DOHH2 (cell line): ENCODE data around the gene PKHD1.

Source experiments
- H3F3A ChIP-seq: fragments of 200-600 bp; sonication (generic), shearing (Covaris generic); 2 replicates; pipeline ENCODE4 v1.6.0; 2016; ENCODE audit warnings: antibody characterized with exemption, mild to moderate bottlenecking; ENCODE audit not compliant: control insufficient read depth, insufficient read depth
- H3K27ac ChIP-seq: fragments of 200-600 bp; sonication (generic); 2 replicates; pipeline ENCODE4 v1.5.1; 2014; ENCODE audit warnings: low read depth, mild to moderate bottlenecking, low read length, moderate library complexity
- H3K27me3 ChIP-seq: fragments of 200-600 bp; sonication (generic); 2 replicates; pipeline ENCODE4 v1.6.1; 2014; ENCODE audit warnings: mild to moderate bottlenecking, low read length, mixed read lengths; ENCODE audit not compliant: control insufficient read depth
- H3K36me3 ChIP-seq: fragments of 200-600 bp; sonication (generic); 2 replicates; pipeline ENCODE4 v1.6.1; 2014; ENCODE audit warnings: mild to moderate bottlenecking, low read length, moderate library complexity, mixed read lengths; ENCODE audit not compliant: control insufficient read depth
- H3K4me1 ChIP-seq: fragments of 200-600 bp; sonication (generic); 2 replicates; pipeline ENCODE4 v1.6.1; 2014; ENCODE audit warnings: mild to moderate bottlenecking, low read length, mixed read lengths; ENCODE audit not compliant: control insufficient read depth
- H3K4me2 ChIP-seq: fragments of 200-600 bp; sonication (generic); 2 replicates; pipeline ENCODE4 v1.6.0; 2014; ENCODE audit warnings: mild to moderate bottlenecking, low read length, moderate library complexity
- H3K4me3 ChIP-seq: fragments of 200-600 bp; sonication (generic); 2 replicates; pipeline ENCODE4 v1.5.1; 2014; ENCODE audit warnings: mild to moderate bottlenecking, low read length, mixed read lengths
- H3K79me2 ChIP-seq: fragments of 200-600 bp; sonication (generic); 2 replicates; pipeline ENCODE4 v1.6.1; 2014; ENCODE audit warnings: mild to moderate bottlenecking, low read length, mixed read lengths; ENCODE audit not compliant: control insufficient read depth
- H3K9me2 ChIP-seq: fragments of 200-600 bp; sonication (generic); replicated peaks from 2 replicates; pipeline ENCODE4 v1.6.1; 2014; ENCODE audit warnings: mild to moderate bottlenecking, low read length, mixed read lengths; ENCODE audit not compliant: control insufficient read depth
- H3K9me3 ChIP-seq: fragments of 200-600 bp; sonication (generic); 2 replicates; pipeline ENCODE4 v1.6.1; 2014; ENCODE audit warnings: antibody characterized with exemption, low read length, mixed read lengths; ENCODE audit not compliant: control insufficient read depth, insufficient read depth
- H4K20me1 ChIP-seq: fragments of 200-600 bp; sonication (generic); 2 replicates; pipeline ENCODE4 v1.6.0; 2014; ENCODE audit warnings: low read depth, mild to moderate bottlenecking, antibody characterized with exemption, low read length, moderate library complexity; ENCODE audit not compliant: control insufficient read depth, insufficient read depth
- CTCF ChIP-seq: fragments of 200-600 bp; sonication (generic); IDR thresholded peaks from one replicate; pipeline ENCODE4 v1.5.1; 2014; ENCODE audit warnings: antibody characterized with exemption, mild to moderate bottlenecking, low read depth, low read length; ENCODE audit not compliant: poor library complexity, severe bottlenecking
- EZH2phosphoT487 ChIP-seq: fragments of 200-600 bp; sonication (generic); IDR thresholded peaks from 2 replicates; pipeline ENCODE4 v1.6.1; 2017; ENCODE audit warnings: borderline replicate concordance, mild to moderate bottlenecking, antibody characterized with exemption, low read length, moderate library complexity, mixed read lengths

PKHD1 gene

DNA sequence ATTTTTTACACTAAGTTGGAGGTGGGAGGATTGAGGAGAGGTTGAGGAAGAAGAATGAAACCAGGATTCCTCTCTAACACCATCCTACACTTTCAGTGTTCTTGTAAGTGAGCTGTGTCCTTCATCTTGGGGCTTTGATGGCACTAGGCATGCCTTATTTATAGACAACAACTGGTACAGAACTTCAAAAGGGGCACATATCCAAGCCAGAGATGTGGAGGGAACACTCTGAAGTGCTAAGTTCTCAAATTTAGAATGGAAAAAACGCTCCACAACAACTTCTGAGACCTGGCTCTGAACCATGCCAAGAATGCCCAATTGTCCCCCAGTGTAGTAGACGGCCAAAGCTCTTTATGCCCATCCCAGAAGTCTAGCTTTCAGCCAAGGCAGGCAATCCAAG, 16.2 kb upstream of the PKHD1 start:
- Histone ChIP-seq H3K27ac (no peak overlapping the region), H3K27me3 (peaks cover 6% of the 10 kb centered on the region)

GRCh38 chr6:52102405-52102804, 15.0 kb upstream of the PKHD1 start:
- Histone ChIP-seq H3K4me3 (no peak overlapping the region), H3K27ac (no peak overlapping the region), H3K27me3 (peaks cover 6% of the 10 kb centered on the region), H3K4me2 (no peak overlapping the region), H3K4me1 (no peaks in the 10 kb centered on the region), H4K20me1 (no peaks in the 10 kb centered on the region), H3K9me3 (no peaks in the 10 kb centered on the region), H3K79me2 (no peaks in the 10 kb centered on the region), H3K36me3 (no peaks in the 10 kb centered on the region), H3F3A (no peaks in the 10 kb centered on the region), H3K9me2 (no peaks in the 10 kb centered on the region)
- TF ChIP-seq CTCF (no peak), EZH2phosphoT487 (no peak)

More for the DNA sequence above, 16.2 kb upstream of the PKHD1 start:
- H3K9me2 ChIP-seq = no peaks in the 10 kb centered on the region
- H4K20me1 ChIP-seq = no peaks in the 10 kb centered on the region
- no peak overlapping the region for H3K4me3 ChIP-seq
- H3K79me2 ChIP-seq = no peaks in the 10 kb centered on the region
- H3K4me2 ChIP-seq = no peak overlapping the region
- H3K4me1 ChIP-seq = no peaks in the 10 kb centered on the region
- no peaks in the 10 kb centered on the region for H3K36me3 ChIP-seq
- TF ChIP-seq CTCF (no peak), EZH2phosphoT487 (no peak)
- H3K9me3 ChIP-seq = no peaks in the 10 kb centered on the region
- no peaks in the 10 kb centered on the region for H3F3A ChIP-seq

GRCh38 chr6:52098721-52099120, 11.3 kb upstream of the PKHD1 start:
- H3F3A ChIP-seq = no peaks in the 10 kb centered on the region
- H3K9me2 ChIP-seq = no peaks in the 10 kb centered on the region
- H4K20me1 ChIP-seq = no peaks in the 10 kb centered on the region
- no peak overlapping the region for H3K4me3 ChIP-seq
- H3K4me2 ChIP-seq = no peak overlapping the region
- H3K4me1 ChIP-seq = no peaks in the 10 kb centered on the region
- H3K27me3 ChIP-seq = peaks cover 6% of the 10 kb centered on the region
- no peak for TF ChIP-seq EZH2phosphoT487
- no peaks in the 10 kb centered on the region for H3K79me2 ChIP-seq
- no peak overlapping the region for H3K27ac ChIP-seq
- H3K9me3 ChIP-seq = no peaks in the 10 kb centered on the region
- no peaks in the 10 kb centered on the region for H3K36me3 ChIP-seq

- no peak for TF ChIP-seq CTCF
- no peaks in the 10 kb centered on the region for H4K20me1 ChIP-seq
- no peak overlapping the region for H3K4me3 ChIP-seq
- no peak overlapping the region for H3K27ac ChIP-seq
- no peaks in the 10 kb centered on the region for H3K79me2 ChIP-seq
- no peaks in the 10 kb centered on the region for H3K27me3 ChIP-seq
- H3K4me1 ChIP-seq = no peaks in the 10 kb centered on the region
- H3K9me3 ChIP-seq = no peaks in the 10 kb centered on the region
- H3F3A ChIP-seq = no peaks in the 10 kb centered on the region
- H3K9me2 ChIP-seq = no peaks in the 10 kb centered on the region
- no peak overlapping the region for H3K4me2 ChIP-seq
- H3K36me3 ChIP-seq = no peaks in the 10 kb centered on the region
Measured at GRCh38 chr6:52089758-52090348, 2.4 kb upstream of the PKHD1 start.
